IMR-90 (cell line): ENCODE results near the gene IRF2BP2. TPM values are rescaled to one million over a fixed set of nuclear protein-coding genes. Genes with fewer than 3 reads are reported as not detected.

Experiments
- ATAC-seq: fragments of 200-7000 bp; cut with Tn5 transposase; 2 replicates; pipeline ENCODE4 v1.9.1; 2020; ENCODE audit warnings: low read depth, mild to moderate bottlenecking, moderate library complexity
- BruUV-seq: library from RNA; stranded (reverse); fragments of 400-500 nt; replicated peaks from 2 replicates; lab custom pipeline; 2021; lab: Mats Ljungman, UMichigan
- CTCF ChIA-PET: fragments of 300-600 bp; formaldehyde crosslinking; extraction: SDS; loops from one replicate; lab custom pipeline; 2021; ENCODE audit warnings: antibody characterized with exemption; lab: Yijun Ruan, JAX
- POLR2A ChIA-PET: fragments of 300-600 bp; sonication (Branson Sonifier 250); formaldehyde crosslinking; loops from one replicate; lab custom pipeline; 2022; ENCODE audit warnings: antibody characterized with exemption; ENCODE audit not compliant: unreplicated experiment; lab: Charles Lee
- DNase-seq: peaks from one replicate; pipeline ENCODE4 v3.0.0; 2013
- H2AFZ ChIP-seq: replicated peaks from 2 replicates; pipeline ENCODE3; 2013; ENCODE audit warnings: low read length, mild to moderate bottlenecking; ENCODE audit not compliant: poor library complexity
- H2AK5ac ChIP-seq: 2 replicates; pipeline ENCODE4 v1.6.1; 2013; ENCODE audit warnings: low read depth, low read length, inconsistent platforms
- H2AK9ac ChIP-seq: replicated peaks from 2 replicates; pipeline ENCODE3; 2013; ENCODE audit warnings: mild to moderate bottlenecking, low read depth, low read length, moderate library complexity; ENCODE audit not compliant: poor library complexity
- H2BK120ac ChIP-seq: 2 replicates; pipeline ENCODE4 v1.6.1; 2013; ENCODE audit warnings: low read depth, low read length, inconsistent platforms
- H2BK15ac ChIP-seq: 3 replicates; pipeline ENCODE4 v1.6.1; 2013; ENCODE audit warnings: low read depth, low read length, inconsistent platforms
- H2BK20ac ChIP-seq: 2 replicates; pipeline ENCODE4 v1.6.1; 2013; ENCODE audit warnings: low read depth, mild to moderate bottlenecking, inconsistent platforms, low read length, moderate library complexity
- H2BK5ac ChIP-seq: 2 replicates; pipeline ENCODE4 v1.6.1; 2013; ENCODE audit warnings: mild to moderate bottlenecking, low read depth, low read length, inconsistent platforms; ENCODE audit not compliant: poor library complexity, severe bottlenecking
- H3K14ac ChIP-seq: replicated peaks from 2 replicates; pipeline ENCODE4 v1.6.1; 2013; ENCODE audit warnings: low read depth, low read length, inconsistent platforms
- H3K18ac ChIP-seq: 2 replicates; pipeline ENCODE4 v1.6.1; 2013; ENCODE audit warnings: low read depth, low read length, control low read depth
- H3K23ac ChIP-seq: 2 replicates; pipeline ENCODE4 v1.6.1; 2013; ENCODE audit warnings: low read depth, low read length, inconsistent platforms
- H3K27ac ChIP-seq: 2 replicates; pipeline ENCODE4 v1.5.1; 2013; ENCODE audit warnings: mild to moderate bottlenecking, control low read depth, low read length; ENCODE audit not compliant: insufficient read depth
- H3K27me3 ChIP-seq: 2 replicates; pipeline ENCODE4 v1.6.1; 2013; ENCODE audit warnings: low read length; ENCODE audit not compliant: control insufficient read depth, insufficient read depth
- H3K36me3 ChIP-seq: 2 replicates; pipeline ENCODE4 v1.6.1; 2013; ENCODE audit warnings: low read length, mixed read lengths; ENCODE audit not compliant: control insufficient read depth, insufficient read depth
- H3K4ac ChIP-seq: 2 replicates; pipeline ENCODE4 v1.6.1; 2013; ENCODE audit warnings: low read depth, low read length, inconsistent platforms
- H3K4me1 ChIP-seq: 2 replicates; pipeline ENCODE4 v1.6.1; 2013; ENCODE audit warnings: low read length, mixed read lengths; ENCODE audit not compliant: control insufficient read depth, insufficient read depth
- H3K4me2 ChIP-seq: 2 replicates; pipeline ENCODE4 v1.6.1; 2013; ENCODE audit warnings: low read depth, mild to moderate bottlenecking, control low read depth, low read length, moderate library complexity
- H3K4me3 ChIP-seq: 2 replicates; pipeline ENCODE4 v1.5.1; 2013; ENCODE audit warnings: low read depth, mild to moderate bottlenecking, control low read depth, low read length, moderate library complexity; ENCODE audit not compliant: insufficient read depth
- H3K56ac ChIP-seq: 2 replicates; pipeline ENCODE4 v1.6.1; 2013; ENCODE audit warnings: low read length, inconsistent platforms; ENCODE audit not compliant: insufficient read depth; ENCODE audit errors: extremely low read depth
- H3K79me1 ChIP-seq, 2 experiments: 2 replicates each; pipeline ENCODE4 v1.6.1; 2013; ENCODE audit warnings: low read length in 2 of 2, inconsistent platforms in 1 of 2, low read depth in 1 of 2
- H3K9ac ChIP-seq: 2 replicates; pipeline ENCODE4 v1.6.1; 2013; ENCODE audit warnings: low read depth, low read length, control low read depth
- H3K9me1 ChIP-seq: 2 replicates; pipeline ENCODE4 v1.6.1; 2013; ENCODE audit warnings: low read length, inconsistent platforms; ENCODE audit not compliant: insufficient read depth
- H3K9me3 ChIP-seq: 2 replicates; pipeline ENCODE4 v1.6.1; 2013; ENCODE audit warnings: low read length; ENCODE audit not compliant: control insufficient read depth, insufficient read depth
- H4K20me1 ChIP-seq: 2 replicates; pipeline ENCODE4 v1.6.1; 2013; ENCODE audit warnings: low read length, inconsistent platforms; ENCODE audit not compliant: insufficient read depth
- H4K5ac ChIP-seq: 2 replicates; pipeline ENCODE4 v1.6.1; 2013; ENCODE audit warnings: mild to moderate bottlenecking, low read depth, low read length, control low read depth
- H4K8ac ChIP-seq, 2 experiments: 2 replicates each; pipeline ENCODE4 v1.6.1; 2013; ENCODE audit warnings: low read depth in 2 of 2, low read length in 2 of 2, control low read depth in 1 of 2, inconsistent platforms in 1 of 2
- H4K91ac ChIP-seq: 2 replicates; pipeline ENCODE4 v1.6.1; 2013; ENCODE audit warnings: low read depth, low read length, inconsistent platforms; ENCODE audit not compliant: insufficient read depth
- CEBPB ChIP-seq: IDR thresholded peaks from 2 replicates; pipeline ENCODE4 v1.6.1; 2012; ENCODE audit warnings: low read depth, low read length, improper control_type of control experiment
- CHD1 ChIP-seq: IDR thresholded peaks from 2 replicates; pipeline ENCODE4 v1.6.1; 2012; ENCODE audit warnings: low read depth, low read length, improper control_type of control experiment
- NFE2L2 ChIP-seq: fragments of 150-350 bp; IDR thresholded peaks from 2 replicates; pipeline ENCODE4 v1.6.1; 2016; ENCODE audit warnings: low read depth, mild to moderate bottlenecking, low read length
- RAD21 ChIP-seq: IDR thresholded peaks from 2 replicates; pipeline ENCODE4 v1.6.1; 2012; ENCODE audit warnings: low read length, improper control_type of control experiment
- WGBS, 2 experiments: methylation state at CpG; one replicate each; pipeline versions ENCODE4 v1.1.5 to v1.1.7; 2013; ENCODE audit warnings: missing lambda C conversion rate in 2 of 2; ENCODE audit not compliant: insufficient read length in 1 of 2; ENCODE audit errors: extremely low coverage in 2 of 2; 5-methylcytosine and 5-hydroxymethylcytosine counted together
- dilution Hi-C: fragments of 300-500 bp; cut with HindIII; formaldehyde crosslinking; loops from one replicate; pipeline ENCODE4 v1.14.3; 2018; ENCODE audit warnings: low sequenced_read_pairs; ENCODE audit not compliant: unreplicated experiment
- in situ Hi-C: fragments of 300-500 bp; cut with MboI; formaldehyde crosslinking; loops from 3 replicates; pipeline ENCODE4 v1.14.3; 2019; ENCODE audit warnings: low sequenced_read_pairs, inconsistent platforms, mixed read lengths
- intact Hi-C: fragments of 100-400 bp; cut with micrococcal nuclease; formaldehyde crosslinking; loops from 2 replicates; pipeline ENCODE4 v1.10.0; 2022
- polyA plus RNA-seq, 3 experiments: library from polyadenylated mRNA; depleted of rRNA; stranded (reverse); fragments of >200 nt; gene quantifications; 2 replicates each; pipeline ENCODE4 v1.2.3, GENCODE V29; 2012; ENCODE audit warnings: low replicate concordance in 1 of 3
- total RNA-seq: library from RNA; depleted of rRNA; stranded (reverse); fragments of >200 nt; gene quantifications from 2 replicates; pipeline ENCODE4 v1.2.3, GENCODE V29; 2012
- TF ChIP-seq, protein P1 (sequence below): fragments of 150-350 bp; IDR thresholded peaks from 2 replicates; pipeline ENCODE4 v1.6.1; 2017; ENCODE audit warnings: mild to moderate bottlenecking, antibody characterized with exemption, low read length, low read depth

Gene IRF2BP2
- total and polyA plus RNA-seq, 2 of the 4 experiments (the other 2 are of a cell fraction) = 47.0 to 66.6 TPM

DNA sequence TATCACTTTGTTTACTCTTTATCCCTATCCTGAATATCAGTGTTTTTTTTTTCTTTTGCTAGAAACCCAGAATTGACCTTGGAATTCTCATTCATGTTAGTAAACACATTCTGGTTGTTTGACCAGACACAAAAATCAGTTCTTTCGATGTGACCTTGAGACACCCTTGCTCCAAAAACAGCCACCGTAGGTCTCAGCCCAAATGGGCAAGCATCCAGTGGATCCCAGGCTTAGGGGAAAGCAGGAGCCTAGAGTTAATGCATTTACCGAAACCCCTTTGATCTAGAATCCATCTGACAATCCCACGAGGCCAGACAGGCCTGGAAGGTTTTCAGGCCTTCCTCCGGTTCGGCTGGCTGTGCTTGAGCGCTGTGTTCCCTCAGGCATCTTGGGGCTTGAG, 47.6 kb downstream of the IRF2BP2 start:
- CTCF ChIA-PET = no interaction called here
- POLR2A ChIA-PET = no interaction called here
- no peak for ATAC-seq

More for the DNA sequence above, 47.6 kb downstream of the IRF2BP2 start:
- Histone ChIP-seq H3K23ac (peak overlapping the region; percentile 36; the same call in 1 of the 2 replicates), H2AK9ac (no peak overlapping the region), H2AFZ (no peak overlapping the region), H2AK5ac (peak overlapping the region; percentile 51; the same call in 1 of the 2 replicates), H3K14ac (peak overlapping the region; percentile 55; the same call in 1 of the 2 replicates), H3K4me3 (no peak overlapping the region), H3K79me1 (no peaks in the 10 kb centered on the region), H3K4ac (peak overlapping the region; percentile 22; the same call in 1 of the 2 replicates), H2BK5ac (no peak overlapping the region), H3K9me3 (no peaks in the 10 kb centered on the region), H3K27ac (no peak overlapping the region), H3K56ac (no peak overlapping the region), H4K20me1 (no peaks in the 10 kb centered on the region), H3K27me3 (no peaks in the 10 kb centered on the region), H4K5ac (no peak overlapping the region), H4K91ac (no peak overlapping the region), H2BK20ac (no peak overlapping the region), H2BK15ac (peak overlapping the region; percentile 67; the same call in 2 of the 3 replicates), H2BK120ac (0 out of 2 replicates have a peak overlapping the region, but pooled peaks have one; percentile 13), H3K9ac (no peak overlapping the region), H3K4me1 (peaks cover 6% of the 10 kb centered on the region; the same call in 1 of the 2 replicates), H3K18ac (no peak overlapping the region), H4K8ac (no peak overlapping the region; a peak in 1 of 4 replicates), H3K4me2 (no peak overlapping the region), H3K36me3 (no peaks in the 10 kb centered on the region), H3K9me1 (peaks cover 3% of the 10 kb centered on the region; the same call in 1 of the 2 replicates)
- BruUV-seq = no TSS peak
- dilution Hi-C loops = no loop called here
- 91% methylated on average over 5 of the region's 7 CpGs; no CpG with 5 or more reads in 1 of the 2 experiments for WGBS, 2 experiments
- intact Hi-C loops = no loop called here
- no peak for DNase-seq
- in situ Hi-C loops = no loop called here
- TF ChIP-seq CHD1 (no peak), CEBPB (no peak), RAD21 (no peak), NFE2L2 (no peak)
- TF ChIP-seq, protein P1, sequence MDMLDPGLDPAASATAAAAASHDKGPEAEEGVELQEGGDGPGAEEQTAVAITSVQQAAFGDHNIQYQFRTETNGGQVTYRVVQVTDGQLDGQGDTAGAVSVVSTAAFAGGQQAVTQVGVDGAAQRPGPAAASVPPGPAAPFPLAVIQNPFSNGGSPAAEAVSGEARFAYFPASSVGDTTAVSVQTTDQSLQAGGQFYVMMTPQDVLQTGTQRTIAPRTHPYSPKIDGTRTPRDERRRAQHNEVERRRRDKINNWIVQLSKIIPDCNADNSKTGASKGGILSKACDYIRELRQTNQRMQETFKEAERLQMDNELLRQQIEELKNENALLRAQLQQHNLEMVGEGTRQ = no peak
